ENCODE data around the gene SHOC2. TPM values are rescaled to one million over a fixed set of nuclear protein-coding genes. Genes with fewer than 3 reads are reported as not detected.

Gene SHOC2
- total RNA-seq, 1 experiment from 2014 or later = 30.8 TPM

DNA sequence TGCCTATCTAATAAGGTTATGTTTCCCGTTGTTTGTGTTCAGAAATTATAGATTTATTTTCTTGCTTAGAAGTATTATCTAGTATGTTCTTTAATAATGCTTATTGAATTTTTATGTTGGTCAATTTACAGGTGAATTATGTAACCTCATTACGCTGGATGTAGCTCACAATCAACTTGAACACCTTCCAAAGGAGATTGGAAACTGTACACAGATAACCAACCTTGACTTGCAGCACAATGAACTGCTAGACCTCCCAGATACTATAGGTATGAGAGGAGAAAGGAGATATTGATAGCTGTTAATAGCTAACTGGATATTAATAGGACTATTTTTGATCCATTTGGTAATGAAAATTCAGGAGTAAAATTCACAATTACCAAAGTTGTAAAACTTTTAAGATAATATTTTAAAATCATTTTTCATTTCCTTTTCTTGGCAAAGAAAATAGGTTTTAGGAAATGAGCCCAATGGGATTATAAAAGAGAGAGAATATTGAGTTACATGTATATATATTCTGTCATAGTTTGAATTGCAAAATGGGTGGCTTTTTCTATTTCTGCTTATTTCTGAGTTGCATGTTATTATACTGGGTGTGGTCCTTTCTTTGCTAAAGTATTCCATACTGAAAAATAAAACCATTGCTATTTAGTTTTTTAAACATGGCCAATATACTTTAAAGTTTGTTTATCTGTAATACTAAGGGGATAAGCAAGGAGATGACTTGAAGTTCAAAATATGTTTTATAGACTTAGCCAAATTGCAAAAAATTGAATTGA is 66.3 kb downstream of the SHOC2 start:
- Histone ChIP-seq H3K4me2 (ENCODE audit: low read depth, low read length, poor library complexity, severe bottlenecking) (peak overlapping the region; percentile 30), H3K9me3 (ENCODE audit: low read length) (no peaks in the 10 kb centered on the region), H2AFZ (ENCODE audit: low read length) (no peak overlapping the region), H3K9ac (ENCODE audit: low read length) (no peak overlapping the region), H3K4me1 (ENCODE audit: low read length) (peaks cover 16% of the 10 kb centered on the region), H4K20me1 (ENCODE audit: insufficient read depth, low read depth, low read length) (no peaks in the 10 kb centered on the region), H3K27ac (ENCODE audit: low read length) (no peak overlapping the region), H3K4me3 (ENCODE audit: low read length) (no peak overlapping the region), H3K9me2 (replicated peaks; ENCODE audit: insufficient read depth, low read length) (no peaks in the 10 kb centered on the region), H3K36me3 (ENCODE audit: insufficient read depth, low read length) (peaks cover 6% of the 10 kb centered on the region; the same call in 1 of the 2 replicates), H3K79me2 (ENCODE audit: low read length) (peaks cover 26% of the 10 kb centered on the region), H3K27me3 (ENCODE audit: low read length) (no peaks in the 10 kb centered on the region)
- no peak for DNase-seq

DNA sequence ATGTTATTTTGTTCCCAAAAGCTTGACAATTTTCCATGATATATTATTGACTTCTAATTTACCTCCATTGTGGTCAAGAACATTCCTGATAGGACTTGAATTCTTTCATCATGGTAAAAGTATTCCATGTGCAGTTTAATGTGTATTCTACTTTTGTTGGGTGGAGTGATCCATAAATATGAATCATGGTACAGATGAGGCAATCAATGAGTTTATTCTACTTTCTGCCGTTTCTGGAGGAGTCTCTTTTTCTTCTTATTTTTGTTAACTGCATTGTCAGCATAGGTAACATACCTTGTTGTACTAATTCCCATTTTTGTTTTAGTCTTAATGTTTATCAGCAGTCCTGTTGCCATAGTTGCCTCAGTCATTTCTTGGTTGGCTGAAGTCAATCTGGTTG is 69.6 kb downstream of the SHOC2 start:
- Histone ChIP-seq H2AFZ (ENCODE audit: low read length) (no peak overlapping the region), H3K4me3 (ENCODE audit: low read length) (no peak overlapping the region), H3K36me3 (ENCODE audit: insufficient read depth, low read length) (peaks cover 6% of the 10 kb centered on the region; the same call in 1 of the 2 replicates), H3K9ac (ENCODE audit: low read length) (no peak overlapping the region), H3K4me1 (ENCODE audit: low read length) (peaks cover 16% of the 10 kb centered on the region), H3K9me3 (ENCODE audit: low read length) (no peaks in the 10 kb centered on the region), H3K27ac (ENCODE audit: low read length) (no peak overlapping the region), H4K20me1 (ENCODE audit: insufficient read depth, low read depth, low read length) (no peaks in the 10 kb centered on the region), H3K27me3 (ENCODE audit: low read length) (no peaks in the 10 kb centered on the region), H3K9me2 (replicated peaks; ENCODE audit: insufficient read depth, low read length) (no peaks in the 10 kb centered on the region), H3K79me2 (ENCODE audit: low read length) (peaks cover 18% of the 10 kb centered on the region), H3K4me2 (ENCODE audit: low read depth, low read length, poor library complexity, severe bottlenecking) (no peak overlapping the region)
- no peak for DNase-seq

DNA sequence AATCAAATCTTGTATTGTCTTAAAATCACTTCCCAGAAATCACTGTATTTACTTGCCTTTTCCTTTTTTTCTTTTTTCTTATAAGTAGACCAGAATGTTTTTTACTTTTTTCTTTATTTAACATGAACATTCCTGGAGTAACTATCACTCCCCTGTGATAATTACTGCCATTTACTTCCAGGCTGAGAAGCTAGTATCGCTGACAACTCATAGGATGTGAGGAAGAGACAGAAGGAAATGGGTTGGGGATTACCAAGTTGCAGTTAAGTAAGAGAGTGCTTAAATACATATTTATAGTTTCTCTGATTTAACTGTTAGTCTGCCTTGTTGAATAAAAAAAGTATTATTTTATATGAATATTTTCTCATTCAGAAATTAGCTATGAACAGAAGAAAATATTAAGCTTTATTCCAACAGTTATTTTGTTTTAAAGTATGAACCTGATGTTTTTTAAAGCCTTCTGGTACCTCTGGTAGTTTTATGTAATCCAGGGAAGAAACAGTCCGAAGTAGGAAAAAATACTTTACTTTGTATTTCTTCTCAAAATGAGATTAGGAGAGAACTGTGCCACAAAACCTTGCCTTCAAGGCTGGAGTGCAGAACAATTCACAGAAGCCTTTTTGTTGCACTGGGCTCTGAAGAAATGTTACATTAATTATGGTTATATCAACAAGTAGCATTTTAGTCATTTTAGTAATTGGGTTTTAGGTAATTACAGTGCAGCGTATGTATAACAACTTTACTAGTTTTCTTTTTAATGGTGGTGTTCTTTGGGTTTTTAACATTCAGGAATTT is 72.8 kb downstream of the SHOC2 start:
- Histone ChIP-seq H3K4me2 (ENCODE audit: low read depth, low read length, poor library complexity, severe bottlenecking) (no peak overlapping the region), H3K4me3 (ENCODE audit: low read length) (no peak overlapping the region), H3K4me1 (ENCODE audit: low read length) (no peaks in the 10 kb centered on the region; the same call in 1 of the 2 replicates), H3K27me3 (ENCODE audit: low read length) (no peaks in the 10 kb centered on the region), H2AFZ (ENCODE audit: low read length) (no peak overlapping the region), H3K9ac (ENCODE audit: low read length) (no peak overlapping the region), H3K9me2 (replicated peaks; ENCODE audit: insufficient read depth, low read length) (no peaks in the 10 kb centered on the region), H3K27ac (ENCODE audit: low read length) (no peak overlapping the region), H3K9me3 (ENCODE audit: low read length) (no peaks in the 10 kb centered on the region), H3K36me3 (ENCODE audit: insufficient read depth, low read length) (peaks cover 6% of the 10 kb centered on the region; the same call in 1 of the 2 replicates), H4K20me1 (ENCODE audit: insufficient read depth, low read depth, low read length) (no peaks in the 10 kb centered on the region), H3K79me2 (ENCODE audit: low read length) (peaks cover 13% of the 10 kb centered on the region; the same call in 1 of the 2 replicates)
- DNase-seq = no peak

DNA sequence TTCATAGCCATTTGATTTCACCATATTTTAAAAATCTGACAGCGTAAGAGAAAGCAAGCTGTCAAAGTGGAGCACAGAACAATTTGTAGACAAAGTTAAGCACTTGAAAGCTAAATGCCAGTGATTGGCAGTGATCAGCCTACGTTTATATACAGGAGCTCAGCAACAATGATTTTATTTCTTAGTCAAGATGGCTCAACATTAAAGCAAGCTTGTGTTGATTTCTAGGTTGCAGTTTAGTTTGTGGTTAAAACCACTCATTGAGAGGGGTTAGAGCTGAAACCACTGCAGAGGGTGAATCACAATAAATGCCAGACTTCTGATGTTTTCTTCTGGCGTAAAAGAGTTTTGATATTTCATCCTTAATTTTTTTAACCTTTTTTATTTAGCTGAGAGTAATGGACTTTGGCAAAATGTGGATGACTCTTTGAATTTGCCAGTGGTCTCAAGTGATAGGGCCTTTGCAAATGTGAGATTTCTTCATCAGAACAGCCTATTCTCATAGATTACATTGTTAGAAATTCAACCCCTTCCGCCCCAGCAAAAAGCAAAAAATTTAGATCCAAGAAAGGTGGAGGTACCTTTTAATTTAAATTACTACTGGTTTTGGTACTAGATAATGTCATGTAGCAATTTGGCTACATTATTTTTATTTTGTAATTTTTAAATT is 73.8 kb downstream of the SHOC2 start:
- no peak overlapping the region for H3K27ac ChIP-seq (ENCODE audit: low read length)
- H3K27me3 ChIP-seq (ENCODE audit: low read length) = no peaks in the 10 kb centered on the region
- no peak overlapping the region for H3K9ac ChIP-seq (ENCODE audit: low read length)
- H2AFZ ChIP-seq (ENCODE audit: low read length) = no peak overlapping the region
- H3K9me3 ChIP-seq (ENCODE audit: low read length) = no peaks in the 10 kb centered on the region
- no peak overlapping the region for H3K4me2 ChIP-seq (ENCODE audit: low read depth, low read length, poor library complexity, severe bottlenecking)
- no peak overlapping the region for H3K4me3 ChIP-seq (ENCODE audit: low read length)
- H3K4me1 ChIP-seq (ENCODE audit: low read length) = no peaks in the 10 kb centered on the region; the same call in 1 of the 2 replicates
- H3K36me3 ChIP-seq (ENCODE audit: insufficient read depth, low read length) = no peaks in the 10 kb centered on the region
- H4K20me1 ChIP-seq (ENCODE audit: insufficient read depth, low read depth, low read length) = no peaks in the 10 kb centered on the region
- DNase-seq = no peak
- no peaks in the 10 kb centered on the region for H3K9me2 ChIP-seq (replicated peaks; ENCODE audit: insufficient read depth, low read length)
- peaks cover 12% of the 10 kb centered on the region; the same call in 1 of the 2 replicates for H3K79me2 ChIP-seq (ENCODE audit: low read length)

DNA sequence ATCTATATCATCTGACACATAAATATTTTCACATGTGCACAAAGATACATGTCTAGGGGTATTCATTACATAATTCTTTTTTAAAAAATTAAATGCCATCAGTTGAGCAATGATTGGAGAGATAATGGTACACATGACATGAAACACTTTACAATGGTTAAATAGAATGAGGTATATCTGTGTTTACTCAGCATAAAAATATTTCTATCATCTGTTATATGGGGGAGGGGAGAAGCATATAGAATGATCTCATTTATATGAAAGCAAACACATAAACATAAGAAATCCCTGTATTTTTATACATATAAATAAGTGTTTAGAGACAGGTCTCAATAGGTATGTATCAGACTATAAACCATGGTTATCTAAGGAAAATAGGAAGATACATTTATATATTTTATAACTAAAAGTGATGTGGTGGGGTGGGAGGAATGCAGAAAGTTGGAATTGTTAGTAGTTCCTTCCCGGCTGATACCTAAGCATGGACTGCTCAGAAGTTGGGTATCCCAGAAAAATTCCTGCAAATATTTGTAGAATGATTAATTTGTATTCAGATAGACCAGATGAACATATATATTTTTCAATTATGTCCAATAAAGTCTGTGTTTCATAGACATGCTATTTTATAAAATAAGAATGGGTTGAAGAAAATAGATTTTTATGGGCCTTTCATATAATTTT is 75.1 kb downstream of the SHOC2 start:
- no peak for DNase-seq
- H3K4me1 ChIP-seq (ENCODE audit: low read length) = no peaks in the 10 kb centered on the region; the same call in 1 of the 2 replicates
- H3K9me2 ChIP-seq (replicated peaks; ENCODE audit: insufficient read depth, low read length) = no peaks in the 10 kb centered on the region
- H2AFZ ChIP-seq (ENCODE audit: low read length) = no peak overlapping the region
- no peaks in the 10 kb centered on the region for H3K36me3 ChIP-seq (ENCODE audit: insufficient read depth, low read length)
- H3K4me2 ChIP-seq (ENCODE audit: low read depth, low read length, poor library complexity, severe bottlenecking) = no peak overlapping the region
- H3K27me3 ChIP-seq (ENCODE audit: low read length) = no peaks in the 10 kb centered on the region
- H3K4me3 ChIP-seq (ENCODE audit: low read length) = no peak overlapping the region
- no peaks in the 10 kb centered on the region for H4K20me1 ChIP-seq (ENCODE audit: insufficient read depth, low read depth, low read length)
- no peaks in the 10 kb centered on the region for H3K9me3 ChIP-seq (ENCODE audit: low read length)
- no peak overlapping the region for H3K9ac ChIP-seq (ENCODE audit: low read length)
- no peak overlapping the region for H3K27ac ChIP-seq (ENCODE audit: low read length)
- peaks cover 12% of the 10 kb centered on the region; the same call in 1 of the 2 replicates for H3K79me2 ChIP-seq (ENCODE audit: low read length)

DNA sequence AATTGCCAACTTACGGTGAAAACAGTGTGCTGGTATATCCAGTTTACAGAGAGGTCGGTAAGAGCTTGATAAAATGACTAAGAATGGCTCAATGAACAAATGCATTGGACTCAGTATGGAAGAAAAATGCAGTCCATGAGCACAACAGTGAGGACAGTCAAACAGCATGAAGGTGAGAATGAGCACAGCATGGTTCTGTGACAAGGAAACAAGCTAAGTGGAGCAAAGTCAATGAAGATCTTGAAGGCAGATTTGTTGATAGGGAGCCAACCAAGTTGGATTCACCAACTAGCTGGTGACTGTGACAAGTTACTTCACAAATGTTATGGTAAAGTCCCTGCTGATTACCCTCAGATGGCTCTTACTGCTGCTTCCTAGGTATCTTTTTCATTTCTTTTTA is 75.9 kb downstream of the SHOC2 start:
- Histone ChIP-seq H2AFZ (ENCODE audit: low read length) (no peak overlapping the region), H3K4me2 (ENCODE audit: low read depth, low read length, poor library complexity, severe bottlenecking) (no peak overlapping the region), H3K79me2 (ENCODE audit: low read length) (peaks cover 12% of the 10 kb centered on the region; the same call in 1 of the 2 replicates), H4K20me1 (ENCODE audit: insufficient read depth, low read depth, low read length) (no peaks in the 10 kb centered on the region), H3K9me2 (replicated peaks; ENCODE audit: insufficient read depth, low read length) (no peaks in the 10 kb centered on the region), H3K27me3 (ENCODE audit: low read length) (no peaks in the 10 kb centered on the region), H3K36me3 (ENCODE audit: insufficient read depth, low read length) (no peaks in the 10 kb centered on the region), H3K4me1 (ENCODE audit: low read length) (no peaks in the 10 kb centered on the region; the same call in 1 of the 2 replicates), H3K27ac (ENCODE audit: low read length) (no peak overlapping the region), H3K9ac (ENCODE audit: low read length) (no peak overlapping the region), H3K4me3 (ENCODE audit: low read length) (no peak overlapping the region), H3K9me3 (ENCODE audit: low read length) (no peaks in the 10 kb centered on the region)
- no peak for DNase-seq

DNA sequence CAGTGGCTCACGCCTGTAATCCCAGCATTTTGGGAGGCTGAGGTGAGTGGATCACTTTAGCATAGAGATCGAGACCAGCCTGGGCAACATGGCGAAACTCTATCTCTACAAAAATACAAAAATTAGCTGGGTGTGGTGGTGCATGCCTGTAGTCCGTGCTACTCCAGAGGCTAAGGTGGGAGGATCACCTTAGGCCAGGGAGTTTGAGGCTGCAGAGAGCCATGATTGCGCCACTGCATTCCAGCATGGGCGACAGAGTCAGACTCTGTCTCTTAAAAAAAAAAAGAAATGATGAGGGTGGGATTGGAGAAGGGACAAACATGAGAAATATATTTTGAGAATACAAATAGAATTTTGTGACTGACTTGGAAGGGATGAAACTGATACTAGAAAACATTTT is 76.9 kb downstream of the SHOC2 start:
- Histone ChIP-seq H3K4me2 (ENCODE audit: low read depth, low read length, poor library complexity, severe bottlenecking) (no peak overlapping the region), H3K79me2 (ENCODE audit: low read length) (peaks cover 12% of the 10 kb centered on the region; the same call in 1 of the 2 replicates), H3K27me3 (ENCODE audit: low read length) (no peaks in the 10 kb centered on the region), H3K36me3 (ENCODE audit: insufficient read depth, low read length) (no peaks in the 10 kb centered on the region), H3K4me3 (ENCODE audit: low read length) (no peak overlapping the region), H3K9me2 (replicated peaks; ENCODE audit: insufficient read depth, low read length) (no peaks in the 10 kb centered on the region), H3K27ac (ENCODE audit: low read length) (no peak overlapping the region), H3K9me3 (ENCODE audit: low read length) (no peaks in the 10 kb centered on the region), H2AFZ (ENCODE audit: low read length) (no peak overlapping the region), H3K4me1 (ENCODE audit: low read length) (no peaks in the 10 kb centered on the region; the same call in 1 of the 2 replicates), H3K9ac (ENCODE audit: low read length) (no peak overlapping the region), H4K20me1 (ENCODE audit: insufficient read depth, low read depth, low read length) (no peaks in the 10 kb centered on the region)
- no peak for DNase-seq

Data from Karpas-422 (cell line).